ENCODE results near the gene FNDC8. TPM values are rescaled to one million over a fixed set of nuclear protein-coding genes. Genes with fewer than 3 reads are reported as not detected.

FNDC8 gene
- total RNA-seq, 1 experiment from 2014 or later: not detected

DNA sequence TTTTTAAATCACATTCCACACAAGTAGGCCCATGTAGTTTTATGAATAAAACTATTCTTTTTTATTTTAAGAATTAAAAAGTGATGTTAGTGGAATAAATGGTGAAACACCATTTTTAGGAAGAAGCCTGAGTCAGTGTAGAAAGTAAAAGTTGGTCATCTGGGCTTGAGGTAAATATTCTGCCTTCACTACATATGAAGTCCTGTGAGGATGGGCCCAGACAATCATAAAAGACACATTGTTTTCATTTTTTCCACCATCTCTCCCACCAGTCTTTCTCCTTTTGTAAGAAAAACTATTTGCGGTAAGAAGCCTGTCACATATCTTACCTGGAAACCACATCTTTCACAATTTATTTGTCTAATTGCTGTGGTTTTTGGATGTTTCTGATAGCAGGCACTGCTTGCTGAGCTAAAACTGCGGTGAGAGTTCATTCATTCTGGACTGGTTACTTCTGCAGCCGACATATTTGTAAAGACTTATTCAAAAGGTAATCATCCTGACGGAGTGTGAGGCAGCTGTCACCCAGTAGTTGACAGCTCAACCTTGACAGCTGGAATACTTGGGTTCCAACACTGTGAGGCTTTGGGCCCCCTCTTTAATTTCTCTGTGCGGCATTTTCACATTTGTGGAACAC is 47.3 kb upstream of the FNDC8 start:
- Mint-ChIP-seq H3K4me3 (no peak overlapping the region), H3K36me3 (no peaks in the 10 kb centered on the region), H3K27ac (no peak overlapping the region), H3K9me3 (no peaks in the 10 kb centered on the region), H3K27me3 (ENCODE audit: low read depth) (no peaks in the 10 kb centered on the region), H3K4me1 (0 out of 2 replicates have a peak, but pooled peaks cover 5% of the 10 kb centered on the region)
- TF ChIP-seq, protein P1, sequence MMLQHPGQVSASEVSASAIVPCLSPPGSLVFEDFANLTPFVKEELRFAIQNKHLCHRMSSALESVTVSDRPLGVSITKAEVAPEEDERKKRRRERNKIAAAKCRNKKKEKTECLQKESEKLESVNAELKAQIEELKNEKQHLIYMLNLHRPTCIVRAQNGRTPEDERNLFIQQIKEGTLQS (CRISPR knock-in tag; conservative IDR thresholded peaks at IDR 0.05): no peak
- TF ChIP-seq, protein P2, sequence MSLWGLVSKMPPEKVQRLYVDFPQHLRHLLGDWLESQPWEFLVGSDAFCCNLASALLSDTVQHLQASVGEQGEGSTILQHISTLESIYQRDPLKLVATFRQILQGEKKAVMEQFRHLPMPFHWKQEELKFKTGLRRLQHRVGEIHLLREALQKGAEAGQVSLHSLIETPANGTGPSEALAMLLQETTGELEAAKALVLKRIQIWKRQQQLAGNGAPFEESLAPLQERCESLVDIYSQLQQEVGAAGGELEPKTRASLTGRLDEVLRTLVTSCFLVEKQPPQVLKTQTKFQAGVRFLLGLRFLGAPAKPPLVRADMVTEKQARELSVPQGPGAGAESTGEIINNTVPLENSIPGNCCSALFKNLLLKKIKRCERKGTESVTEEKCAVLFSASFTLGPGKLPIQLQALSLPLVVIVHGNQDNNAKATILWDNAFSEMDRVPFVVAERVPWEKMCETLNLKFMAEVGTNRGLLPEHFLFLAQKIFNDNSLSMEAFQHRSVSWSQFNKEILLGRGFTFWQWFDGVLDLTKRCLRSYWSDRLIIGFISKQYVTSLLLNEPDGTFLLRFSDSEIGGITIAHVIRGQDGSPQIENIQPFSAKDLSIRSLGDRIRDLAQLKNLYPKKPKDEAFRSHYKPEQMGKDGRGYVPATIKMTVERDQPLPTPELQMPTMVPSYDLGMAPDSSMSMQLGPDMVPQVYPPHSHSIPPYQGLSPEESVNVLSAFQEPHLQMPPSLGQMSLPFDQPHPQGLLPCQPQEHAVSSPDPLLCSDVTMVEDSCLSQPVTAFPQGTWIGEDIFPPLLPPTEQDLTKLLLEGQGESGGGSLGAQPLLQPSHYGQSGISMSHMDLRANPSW (CRISPR knock-in tag; conservative IDR thresholded peaks at IDR 0.05; ENCODE audit: low read depth): no peak
- TF ChIP-seq FOXJ3 (CRISPR knock-in tag; IDR thresholded peaks at IDR 0.05; ENCODE audit: borderline replicate concordance) (no peak), NFE2L1 (CRISPR knock-in tag; IDR thresholded peaks at IDR 0.05) (no peak), ZNF138 (CRISPR knock-in tag; conservative IDR thresholded peaks at IDR 0.05) (no peak), RORB (CRISPR knock-in tag; IDR thresholded peaks at IDR 0.05) (no peak)
- TF ChIP-seq, protein P3, sequence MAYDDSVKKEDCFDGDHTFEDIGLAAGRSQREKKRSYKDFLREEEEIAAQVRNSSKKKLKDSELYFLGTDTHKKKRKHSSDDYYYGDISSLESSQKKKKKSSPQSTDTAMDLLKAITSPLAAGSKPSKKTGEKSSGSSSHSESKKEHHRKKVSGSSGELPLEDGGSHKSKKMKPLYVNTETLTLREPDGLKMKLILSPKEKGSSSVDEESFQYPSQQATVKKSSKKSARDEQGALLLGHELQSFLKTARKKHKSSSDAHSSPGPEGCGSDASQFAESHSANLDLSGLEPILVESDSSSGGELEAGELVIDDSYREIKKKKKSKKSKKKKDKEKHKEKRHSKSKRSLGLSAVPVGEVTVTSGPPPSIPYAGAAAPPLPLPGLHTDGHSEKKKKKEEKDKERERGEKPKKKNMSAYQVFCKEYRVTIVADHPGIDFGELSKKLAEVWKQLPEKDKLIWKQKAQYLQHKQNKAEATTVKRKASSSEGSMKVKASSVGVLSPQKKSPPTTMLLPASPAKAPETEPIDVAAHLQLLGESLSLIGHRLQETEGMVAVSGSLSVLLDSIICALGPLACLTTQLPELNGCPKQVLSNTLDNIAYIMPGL (CRISPR knock-in tag; IDR thresholded peaks at IDR 0.05): no peak
- ChIA-PET POLR2A (no interaction called here), CTCF (no interaction called here)
- no peak for DNase-seq (ENCODE audit: low spot score)
- ATAC-seq: no peak

DNA sequence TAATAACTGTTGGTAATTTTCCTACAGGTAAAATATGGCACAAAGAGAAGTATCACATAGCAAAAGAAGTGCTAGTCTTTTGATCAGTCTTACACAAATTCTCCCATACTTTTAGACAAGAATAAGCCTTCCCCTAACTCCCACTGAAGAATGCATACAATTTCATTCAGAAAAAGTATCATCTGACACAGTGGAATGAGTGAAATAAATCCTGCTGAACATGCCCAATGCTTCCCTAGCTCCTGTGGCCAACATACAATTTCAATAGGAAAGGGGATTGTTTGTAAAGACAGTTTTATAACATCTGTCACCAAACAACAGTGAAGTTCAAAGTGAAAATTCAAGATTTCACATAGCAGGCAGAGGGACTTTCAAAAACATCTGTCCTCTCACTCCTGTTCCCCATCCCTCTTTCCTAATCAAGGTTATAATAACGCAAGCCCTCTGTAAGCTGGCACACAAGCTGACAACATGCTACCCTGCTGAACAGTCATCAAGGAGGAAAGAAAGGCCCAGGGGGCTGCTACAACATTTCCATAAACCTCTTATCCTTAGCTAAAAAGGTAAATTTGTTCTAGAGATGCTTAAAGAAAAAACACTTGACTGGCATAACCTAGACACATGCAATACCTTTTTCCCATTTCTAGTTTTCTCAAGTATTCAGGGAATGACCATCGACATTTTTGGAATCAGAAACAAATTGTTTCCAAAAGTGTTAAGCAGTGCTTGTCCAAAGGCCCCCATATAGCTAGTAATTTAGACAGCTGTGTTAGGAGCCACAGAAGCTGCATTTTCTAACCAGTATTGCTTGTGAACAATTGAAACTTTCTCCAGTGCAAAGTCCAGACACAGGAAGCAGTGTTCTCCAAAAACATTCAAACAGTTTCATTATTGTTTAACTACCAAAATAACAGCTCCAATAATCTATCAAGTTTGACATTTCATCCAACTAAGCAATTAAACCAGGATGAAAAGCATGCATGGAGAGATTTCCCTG is 46.4 kb upstream of the FNDC8 start:
- ChIA-PET POLR2A (no interaction called here), CTCF (no interaction called here)
- Mint-ChIP-seq H3K9me3 (no peaks in the 10 kb centered on the region), H3K27ac (no peak overlapping the region), H3K4me3 (no peak overlapping the region), H3K27me3 (ENCODE audit: low read depth) (no peaks in the 10 kb centered on the region), H3K4me1 (peaks cover 9% of the 10 kb centered on the region), H3K36me3 (no peaks in the 10 kb centered on the region)
- no peak for ATAC-seq
- no peak for DNase-seq (ENCODE audit: low spot score)
- TF ChIP-seq SMAD4 (CRISPR knock-in tag; IDR thresholded peaks at IDR 0.05) (no peak), FOXJ3 (CRISPR knock-in tag; IDR thresholded peaks at IDR 0.05; ENCODE audit: borderline replicate concordance) (no peak), NFATC4 (CRISPR knock-in tag; IDR thresholded peaks at IDR 0.05) (no peak), ZBTB21 (CRISPR knock-in tag; IDR thresholded peaks at IDR 0.05; ENCODE audit: borderline replicate concordance) (no peak), NR3C1 (CRISPR knock-in tag; conservative IDR thresholded peaks at IDR 0.05; ENCODE audit: low read depth) (no peak), HMGA2 (CRISPR knock-in tag; IDR thresholded peaks at IDR 0.05) (no peak), SOX15 (CRISPR knock-in tag; IDR thresholded peaks at IDR 0.05) (no peak), ZNF263 (CRISPR knock-in tag; IDR thresholded peaks at IDR 0.05; ENCODE audit: low read depth) (no peak), ATF1 (CRISPR knock-in tag; IDR thresholded peaks at IDR 0.05) (no peak), KAT7 (CRISPR knock-in tag; IDR thresholded peaks at IDR 0.05; ENCODE audit: borderline replicate concordance) (no peak), JUN (CRISPR knock-in tag; IDR thresholded peaks at IDR 0.05) (no peak), ZNF232 (CRISPR knock-in tag; IDR thresholded peaks at IDR 0.05) (no peak)
- TF ChIP-seq, protein P4, sequence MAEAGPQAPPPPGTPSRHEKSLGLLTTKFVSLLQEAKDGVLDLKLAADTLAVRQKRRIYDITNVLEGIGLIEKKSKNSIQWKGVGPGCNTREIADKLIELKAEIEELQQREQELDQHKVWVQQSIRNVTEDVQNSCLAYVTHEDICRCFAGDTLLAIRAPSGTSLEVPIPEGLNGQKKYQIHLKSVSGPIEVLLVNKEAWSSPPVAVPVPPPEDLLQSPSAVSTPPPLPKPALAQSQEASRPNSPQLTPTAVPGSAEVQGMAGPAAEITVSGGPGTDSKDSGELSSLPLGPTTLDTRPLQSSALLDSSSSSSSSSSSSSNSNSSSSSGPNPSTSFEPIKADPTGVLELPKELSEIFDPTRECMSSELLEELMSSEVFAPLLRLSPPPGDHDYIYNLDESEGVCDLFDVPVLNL (CRISPR knock-in tag; IDR thresholded peaks at IDR 0.05; ENCODE audit: borderline replicate concordance, low read depth): no peak
- TF ChIP-seq, protein P5, sequence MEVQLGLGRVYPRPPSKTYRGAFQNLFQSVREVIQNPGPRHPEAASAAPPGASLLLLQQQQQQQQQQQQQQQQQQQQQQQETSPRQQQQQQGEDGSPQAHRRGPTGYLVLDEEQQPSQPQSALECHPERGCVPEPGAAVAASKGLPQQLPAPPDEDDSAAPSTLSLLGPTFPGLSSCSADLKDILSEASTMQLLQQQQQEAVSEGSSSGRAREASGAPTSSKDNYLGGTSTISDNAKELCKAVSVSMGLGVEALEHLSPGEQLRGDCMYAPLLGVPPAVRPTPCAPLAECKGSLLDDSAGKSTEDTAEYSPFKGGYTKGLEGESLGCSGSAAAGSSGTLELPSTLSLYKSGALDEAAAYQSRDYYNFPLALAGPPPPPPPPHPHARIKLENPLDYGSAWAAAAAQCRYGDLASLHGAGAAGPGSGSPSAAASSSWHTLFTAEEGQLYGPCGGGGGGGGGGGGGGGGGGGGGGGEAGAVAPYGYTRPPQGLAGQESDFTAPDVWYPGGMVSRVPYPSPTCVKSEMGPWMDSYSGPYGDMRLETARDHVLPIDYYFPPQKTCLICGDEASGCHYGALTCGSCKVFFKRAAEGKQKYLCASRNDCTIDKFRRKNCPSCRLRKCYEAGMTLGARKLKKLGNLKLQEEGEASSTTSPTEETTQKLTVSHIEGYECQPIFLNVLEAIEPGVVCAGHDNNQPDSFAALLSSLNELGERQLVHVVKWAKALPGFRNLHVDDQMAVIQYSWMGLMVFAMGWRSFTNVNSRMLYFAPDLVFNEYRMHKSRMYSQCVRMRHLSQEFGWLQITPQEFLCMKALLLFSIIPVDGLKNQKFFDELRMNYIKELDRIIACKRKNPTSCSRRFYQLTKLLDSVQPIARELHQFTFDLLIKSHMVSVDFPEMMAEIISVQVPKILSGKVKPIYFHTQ (CRISPR knock-in tag; IDR thresholded peaks at IDR 0.05): no peak
- TF ChIP-seq, protein P6, sequence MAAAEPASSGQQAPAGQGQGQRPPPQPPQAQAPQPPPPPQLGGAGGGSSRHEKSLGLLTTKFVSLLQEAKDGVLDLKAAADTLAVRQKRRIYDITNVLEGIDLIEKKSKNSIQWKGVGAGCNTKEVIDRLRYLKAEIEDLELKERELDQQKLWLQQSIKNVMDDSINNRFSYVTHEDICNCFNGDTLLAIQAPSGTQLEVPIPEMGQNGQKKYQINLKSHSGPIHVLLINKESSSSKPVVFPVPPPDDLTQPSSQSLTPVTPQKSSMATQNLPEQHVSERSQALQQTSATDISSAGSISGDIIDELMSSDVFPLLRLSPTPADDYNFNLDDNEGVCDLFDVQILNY (CRISPR knock-in tag; IDR thresholded peaks at IDR 0.05): no peak
- TF ChIP-seq, protein P7, sequence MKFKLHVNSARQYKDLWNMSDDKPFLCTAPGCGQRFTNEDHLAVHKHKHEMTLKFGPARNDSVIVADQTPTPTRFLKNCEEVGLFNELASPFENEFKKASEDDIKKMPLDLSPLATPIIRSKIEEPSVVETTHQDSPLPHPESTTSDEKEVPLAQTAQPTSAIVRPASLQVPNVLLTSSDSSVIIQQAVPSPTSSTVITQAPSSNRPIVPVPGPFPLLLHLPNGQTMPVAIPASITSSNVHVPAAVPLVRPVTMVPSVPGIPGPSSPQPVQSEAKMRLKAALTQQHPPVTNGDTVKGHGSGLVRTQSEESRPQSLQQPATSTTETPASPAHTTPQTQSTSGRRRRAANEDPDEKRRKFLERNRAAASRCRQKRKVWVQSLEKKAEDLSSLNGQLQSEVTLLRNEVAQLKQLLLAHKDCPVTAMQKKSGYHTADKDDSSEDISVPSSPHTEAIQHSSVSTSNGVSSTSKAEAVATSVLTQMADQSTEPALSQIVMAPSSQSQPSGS (CRISPR knock-in tag; IDR thresholded peaks at IDR 0.05; ENCODE audit: borderline replicate concordance, low read depth): no peak
